ENCODE data around the gene TSNAXIP1. TPM values are rescaled to one million over a fixed set of nuclear protein-coding genes. Genes with fewer than 3 reads are reported as not detected.

TSNAXIP1 gene
- total RNA-seq, 4 donors from 2014 or later: 0.15 to 0.97 (median 0.72) TPM

- H3K27me3 ChIP-seq: no peaks in the 10 kb centered on the region
- peak overlapping the region; percentile 99 to 100 (median 100) for H3K27ac ChIP-seq
- H3K4me3 ChIP-seq: peak overlapping the region; percentile 76 to 86 (median 82)
- TF ChIP-seq POLR2A (IDR thresholded peaks at IDR 0.05) (no peak), CTCF (IDR thresholded peaks at IDR 0.05) (no peak)
- DNase-seq: no peak
- no peaks in the 10 kb centered on the region for H3K9me3 ChIP-seq
- peaks cover 28 to 59% (median 34%) of the 10 kb centered on the region in 3 donors for H3K4me1 ChIP-seq
- intact Hi-C loops (cut with DNase I): no loop called here
- no peaks in the 10 kb centered on the region for H3K36me3 ChIP-seq
- 44 to 58% methylated on average over 8 to 15 of the region's 17 CpGs for WGBS, 2 donors
These were observed 34.6 kb downstream of the TSNAXIP1 start for GRCh38 chr16:67841198-67841815.

GRCh38 chr16:67841816-67842508 lies 35.3 kb downstream of the TSNAXIP1 start, which contains the start of gene THAP11:
THAP11 (plus strand) TSS chr16:67842320; CDS start chr16:67842555, 235 bp downstream.
- H3K4me1 ChIP-seq: peaks cover 28 to 58% (median 34%) of the 10 kb centered on the region in 3 donors
- H3K9me3 ChIP-seq: no peaks in the 10 kb centered on the region
- no peaks in the 10 kb centered on the region for H3K36me3 ChIP-seq
- TF ChIP-seq CTCF (IDR thresholded peaks at IDR 0.05) (peak; percentile 83 to 96 (median 90)), POLR2A (IDR thresholded peaks at IDR 0.05) (peak in 3 of 4 donors; percentile 16 to 80 (median 66))
- DNase-seq: peak; percentile 75
- peak within 1 kb of the TSS; percentile 76 to 86 (median 82) for H3K4me3 ChIP-seq
- 0% methylated on average over 8 of the region's 83 CpGs; no CpG with 5 or more reads in 1 of the 2 donors for WGBS, 2 donors
- no peaks in the 10 kb centered on the region for H3K27me3 ChIP-seq
- H3K27ac ChIP-seq: peak within 1 kb of the TSS; percentile 99 to 100 (median 100)
- intact Hi-C loops (cut with DNase I): no loop called here

GRCh38 chr16:67842509-67843342 lies 36.0 kb downstream of the TSNAXIP1 start:
- TF ChIP-seq CTCF (IDR thresholded peaks at IDR 0.05): peak in 1 of 6 experiments; percentile 18
- no peak for TF ChIP-seq POLR2A (IDR thresholded peaks at IDR 0.05)
- Histone ChIP-seq H3K4me3 (peak overlapping the region; percentile 76 to 86 (median 82)), H3K27me3 (no peaks in the 10 kb centered on the region), H3K4me1 (peaks cover 33 to 56% (median 35%) of the 10 kb centered on the region in 3 donors), H3K9me3 (no peaks in the 10 kb centered on the region), H3K27ac (peak overlapping the region; percentile 99 to 100 (median 100)), H3K36me3 (no peaks in the 10 kb centered on the region)
- intact Hi-C loops (cut with DNase I): no loop called here
- DNase-seq: no peak
- 0% methylated on average over 4 to 29 of the region's 67 CpGs for WGBS, 2 donors

- intact Hi-C loops (cut with DNase I): no loop called here
- H3K9me3 ChIP-seq: no peaks in the 10 kb centered on the region
- H3K4me3 ChIP-seq: peak overlapping the region; percentile 76 to 86 (median 82)
- peak overlapping the region; percentile 99 to 100 (median 100) for H3K27ac ChIP-seq
- TF ChIP-seq CTCF (IDR thresholded peaks at IDR 0.05): no peak
- no peak for TF ChIP-seq POLR2A (IDR thresholded peaks at IDR 0.05)
- peaks cover 40 to 60% (median 41%) of the 10 kb centered on the region in 3 donors for H3K4me1 ChIP-seq
- no peaks in the 10 kb centered on the region for H3K36me3 ChIP-seq
- no peaks in the 10 kb centered on the region for H3K27me3 ChIP-seq
- DNase-seq: no peak
- WGBS, 2 donors: 18% methylated on average over 2 of the region's 11 CpGs; no CpG with 5 or more reads in 1 of the 2 donors
These were observed 36.7 kb downstream of the TSNAXIP1 start for GRCh38 chr16:67843343-67843765.

All from esophagus squamous epithelium (tissue), 5 donors.